DLD1 (cell line): Measurements from ENCODE around the gene KLF7.

Experiments
- in situ Hi-C: cut with HindIII; loops from 2 replicates; pipeline ENCODE4 v1.10.0; 2017; ENCODE audit warnings: low sequenced_read_pairs

KLF7 gene

DNA sequence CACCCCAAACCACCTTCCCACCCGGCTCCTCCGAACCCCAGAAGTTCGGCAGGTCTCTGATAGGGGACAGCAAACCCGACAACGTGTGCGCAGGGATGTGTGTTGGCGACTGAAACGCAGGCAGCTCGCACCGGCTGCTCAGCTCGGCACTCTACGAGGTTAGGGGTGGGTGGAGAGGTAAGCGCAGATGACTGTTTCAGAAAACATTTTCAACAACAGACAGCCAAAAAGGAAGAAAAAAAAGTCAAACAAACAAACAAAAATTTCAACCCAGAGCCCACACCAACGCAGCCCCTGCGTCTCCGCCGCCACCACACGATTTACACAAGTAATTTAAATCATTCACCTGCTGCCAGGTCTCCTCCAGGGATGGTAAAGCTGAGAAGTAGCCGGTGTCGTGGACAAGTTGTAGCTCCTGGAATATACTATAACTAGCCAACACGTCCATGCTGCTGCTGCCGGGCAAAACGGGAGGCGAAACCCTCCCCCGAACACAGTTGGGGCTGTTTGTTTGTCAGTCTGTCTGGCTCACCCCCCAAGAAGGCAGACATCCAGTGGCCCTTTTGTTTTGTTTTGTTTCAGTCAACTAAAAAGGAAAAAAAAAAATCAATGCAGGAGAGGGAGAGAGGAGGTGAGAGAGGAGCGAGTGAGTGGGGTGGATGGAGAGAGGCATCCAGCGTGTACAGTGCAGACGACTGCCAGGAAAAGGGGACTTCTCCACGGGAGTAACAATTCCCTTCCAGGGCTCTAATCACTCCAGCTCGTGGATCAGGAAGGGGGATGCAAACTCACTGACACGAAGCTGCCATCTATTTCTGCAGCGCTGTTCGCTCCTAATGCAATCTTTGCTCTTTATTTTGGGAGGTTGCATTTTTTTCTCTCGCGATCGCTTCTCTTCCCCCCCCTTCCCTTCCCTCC is at the start of gene KLF7:
Gene KLF7 (minus strand): TSS at position 828 of the 918 bp plus-strand sequence. CDS start 380 bp downstream, at position 448.
- in situ Hi-C loops, result no loop called here

DNA sequence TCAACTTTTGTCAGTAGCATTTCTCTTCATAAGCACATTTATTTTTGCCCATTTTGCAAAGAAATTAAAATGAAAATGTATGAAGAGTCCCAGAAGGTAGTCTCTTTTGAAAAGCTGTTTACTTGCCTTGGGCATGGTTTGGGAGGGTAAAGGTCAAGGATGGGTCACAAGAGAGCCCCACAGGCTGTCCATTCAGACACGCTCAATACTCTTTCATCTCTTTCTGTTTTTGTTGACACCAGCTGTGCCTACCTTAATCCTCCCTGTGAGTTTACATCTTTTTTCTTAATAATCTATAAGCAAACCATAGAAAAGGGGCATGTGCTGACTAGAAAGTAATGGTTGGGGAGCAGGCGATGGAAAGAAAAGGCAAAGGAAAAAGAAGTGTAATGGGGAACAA is 49.6 kb upstream of the KLF7 start:
- in situ Hi-C loops, result no loop called here

DNA sequence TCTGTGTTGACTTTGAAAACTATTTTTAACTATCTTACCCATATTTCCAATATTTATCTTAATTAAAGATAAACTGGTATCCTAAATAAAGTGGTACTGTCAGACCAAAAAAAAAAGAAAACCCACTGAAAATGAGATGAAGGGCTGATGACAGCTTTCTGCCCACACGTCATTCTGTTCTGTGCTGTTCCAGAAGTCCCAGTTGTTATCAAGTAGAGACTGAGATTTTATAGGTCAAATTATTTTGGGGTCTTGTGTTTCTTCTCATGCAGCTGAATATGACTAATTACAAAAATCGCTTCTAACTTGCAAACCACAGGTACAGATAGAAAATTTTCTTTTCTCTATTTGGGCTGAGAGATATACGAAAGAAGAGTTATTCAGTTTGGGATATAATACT is 48.7 kb upstream of the KLF7 start:
- in situ Hi-C loops, result no loop called here

DNA sequence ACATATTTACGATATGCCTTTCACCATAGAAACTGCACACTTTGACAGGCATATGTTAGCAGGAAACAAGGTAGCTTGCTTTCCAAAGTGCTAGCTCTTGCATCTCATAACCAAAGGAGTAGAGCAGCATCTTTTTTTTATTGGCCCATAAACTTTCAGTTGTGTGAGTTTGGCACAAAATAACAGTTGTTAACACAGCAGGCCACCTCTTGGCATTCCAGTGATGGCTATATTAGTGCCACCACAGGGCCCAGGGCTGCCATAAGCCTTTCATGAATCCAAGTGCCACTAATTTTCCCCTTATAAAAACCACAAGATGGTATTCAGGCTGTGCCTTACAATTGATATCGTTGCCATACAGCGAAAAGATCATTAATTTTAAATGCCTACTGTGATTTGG is 40.3 kb upstream of the KLF7 start:
- in situ Hi-C loops, result no loop called here

DNA sequence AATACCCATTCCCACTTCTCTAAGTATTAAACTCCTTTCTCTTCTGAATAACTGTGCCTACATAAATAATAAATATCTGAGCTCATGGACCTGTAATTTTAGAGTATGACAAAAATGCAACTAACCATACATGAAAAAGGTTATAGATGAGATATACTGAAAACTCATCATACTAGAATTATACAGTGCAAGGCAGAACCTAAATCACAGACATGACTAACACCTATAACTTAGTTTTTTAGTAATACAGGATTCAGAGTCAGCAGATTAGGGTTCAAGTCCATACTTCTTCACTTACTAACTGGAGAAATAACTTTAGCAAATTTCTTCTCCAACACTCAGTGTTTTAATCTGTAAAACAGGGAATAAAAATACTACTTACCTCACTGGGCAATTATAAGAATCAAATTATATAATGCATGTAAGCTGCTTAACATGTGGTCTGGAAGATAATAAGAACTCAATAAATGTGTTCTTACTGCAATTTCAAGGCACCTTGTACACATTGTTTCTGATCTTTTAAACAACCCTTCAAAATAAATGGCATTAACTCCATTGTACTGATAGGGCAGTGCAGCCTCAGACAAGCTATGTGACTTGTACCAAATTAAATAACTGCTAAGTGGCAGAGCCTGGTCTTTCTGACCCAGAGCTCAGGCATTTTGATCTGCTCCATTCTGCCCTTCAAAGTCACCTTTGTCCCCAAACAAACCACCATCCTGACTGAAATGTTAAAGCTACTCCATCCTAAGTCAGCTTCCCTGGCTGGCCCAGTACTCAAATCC is 39.6 kb upstream of the KLF7 start:
- in situ Hi-C loops, result no loop called here

DNA sequence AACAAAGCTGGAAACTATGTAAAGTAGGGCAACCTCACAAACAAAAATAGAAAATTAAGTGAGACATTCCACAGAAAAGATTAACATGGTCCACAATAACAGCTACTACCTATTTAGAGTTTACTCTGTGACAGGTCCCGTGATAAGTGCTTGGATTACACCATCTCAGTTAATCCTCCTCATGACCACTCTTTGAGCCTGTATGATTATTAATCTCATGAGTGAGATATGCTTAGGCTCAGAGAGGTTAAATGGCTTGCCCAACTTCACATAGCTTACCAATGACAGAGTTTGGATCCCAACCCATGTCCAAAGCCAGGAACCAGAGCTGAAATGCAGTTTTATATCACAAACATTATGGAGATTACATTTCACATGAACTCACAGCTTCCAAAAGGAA is 37.3 kb upstream of the KLF7 start:
- in situ Hi-C loops, result no loop called here

DNA sequence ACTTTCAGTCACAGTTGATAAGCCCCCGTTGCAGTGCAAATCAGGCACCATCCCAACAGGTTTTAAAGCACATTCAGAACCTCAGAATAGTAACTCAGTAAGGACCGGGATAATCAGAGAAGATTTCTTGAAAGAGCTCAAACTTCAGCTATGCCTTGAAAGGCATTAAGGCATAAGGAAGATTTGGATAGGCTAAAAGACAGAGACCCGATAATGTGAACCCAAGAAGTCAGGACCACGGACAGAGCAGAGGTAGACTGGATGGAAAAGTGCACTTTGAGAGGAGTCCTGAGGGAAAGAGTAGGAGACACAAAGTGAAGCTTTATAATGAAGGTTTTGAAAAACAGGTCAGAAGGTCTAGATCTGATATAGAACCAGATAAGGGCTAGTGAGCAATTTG is 36.9 kb upstream of the KLF7 start:
- in situ Hi-C loops, result no loop called here

DNA sequence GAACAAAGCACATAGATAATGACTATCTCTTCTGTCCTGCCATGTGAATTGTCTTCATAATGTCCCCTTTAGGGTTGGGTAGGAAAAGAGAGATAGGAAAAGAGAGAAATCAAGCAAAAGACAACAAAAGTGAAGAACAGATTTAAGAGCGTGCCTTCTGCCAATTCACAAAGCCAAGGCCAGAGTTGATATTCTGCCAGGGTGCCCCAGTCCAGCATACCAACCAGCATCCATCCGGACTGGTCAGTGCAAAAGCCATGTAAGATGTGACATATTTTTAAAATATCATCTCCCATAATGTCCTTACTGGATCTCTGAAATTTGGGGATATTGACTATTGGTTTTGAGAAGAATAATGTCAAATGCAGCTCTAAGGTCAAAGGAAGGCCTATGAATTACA is 35.7 kb upstream of the KLF7 start:
- in situ Hi-C loops, result no loop called here

DNA sequence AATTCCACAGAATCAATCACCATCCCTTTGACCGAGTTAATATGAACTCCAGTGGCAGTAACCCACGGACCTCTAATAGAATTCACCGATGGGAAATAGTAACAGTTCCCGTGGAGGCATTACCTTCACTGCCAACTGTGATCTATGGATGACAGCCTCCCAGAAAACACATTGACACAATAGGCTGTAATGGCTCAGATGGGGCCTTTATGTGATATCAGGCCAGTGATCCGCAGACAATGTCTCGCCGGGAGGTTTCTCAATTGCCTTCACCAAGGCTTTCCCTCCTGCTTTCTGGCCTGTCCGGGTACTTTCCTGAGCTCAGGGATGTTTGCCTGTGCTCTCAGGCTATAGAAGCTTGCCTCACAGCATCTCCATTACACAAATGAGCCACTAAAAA is 34.4 kb upstream of the KLF7 start:
- in situ Hi-C loops, result no loop called here

DNA sequence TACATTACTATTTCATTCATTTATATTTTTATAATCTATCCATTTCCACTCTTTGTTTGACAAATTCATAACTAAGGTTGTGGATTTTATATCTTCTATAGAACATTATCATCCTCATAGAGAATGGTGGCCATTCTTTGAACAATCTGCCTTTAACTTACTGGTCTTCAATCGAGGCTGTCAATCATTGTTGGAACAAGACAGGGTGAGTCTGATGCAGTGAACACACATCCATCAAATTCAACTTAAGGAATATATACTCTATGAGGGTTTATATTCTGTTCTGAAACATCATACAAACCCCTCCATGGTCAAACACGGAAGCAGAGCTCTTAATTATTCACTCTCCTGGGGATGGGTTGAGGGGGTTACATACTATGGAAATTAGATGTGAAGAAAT is 28.3 kb upstream of the KLF7 start:
- in situ Hi-C loops, result no loop called here

DNA sequence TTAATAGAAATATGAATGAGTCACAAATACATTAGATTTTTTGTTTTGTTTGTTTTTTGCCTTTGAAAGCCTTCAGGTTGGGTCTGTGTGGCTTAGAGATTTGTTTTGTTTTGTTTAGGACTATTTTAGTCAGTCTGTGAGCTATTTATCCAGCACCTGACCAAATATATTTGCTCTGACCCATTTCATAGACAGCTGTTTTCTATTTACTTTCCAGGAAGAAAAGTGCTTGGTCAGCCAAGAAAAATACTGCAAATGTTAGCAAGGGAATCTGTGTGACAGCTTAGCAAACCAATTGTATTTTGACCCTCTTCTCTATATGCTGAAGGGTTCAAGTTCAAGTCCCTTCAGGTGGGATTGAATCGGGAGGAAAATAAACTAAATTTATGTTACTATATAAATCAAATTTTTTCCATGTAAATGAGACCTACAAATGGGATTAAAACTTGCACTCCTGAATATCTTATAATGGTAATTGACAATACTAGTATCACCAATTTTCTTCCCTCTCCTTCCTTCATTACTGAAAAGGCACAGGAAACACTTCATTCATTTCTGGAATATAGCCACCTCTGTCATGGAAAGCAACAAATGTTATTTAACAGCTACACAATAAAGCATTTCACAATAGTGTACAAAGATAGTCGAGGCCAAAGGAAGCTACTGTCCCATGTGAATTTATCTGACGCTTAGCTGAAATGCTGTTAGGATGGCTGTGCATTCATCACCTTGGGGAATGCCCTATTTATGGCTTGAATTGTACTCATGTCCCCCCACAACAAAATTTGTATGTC is 23.1 kb upstream of the KLF7 start:
- in situ Hi-C loops, result no loop called here

DNA sequence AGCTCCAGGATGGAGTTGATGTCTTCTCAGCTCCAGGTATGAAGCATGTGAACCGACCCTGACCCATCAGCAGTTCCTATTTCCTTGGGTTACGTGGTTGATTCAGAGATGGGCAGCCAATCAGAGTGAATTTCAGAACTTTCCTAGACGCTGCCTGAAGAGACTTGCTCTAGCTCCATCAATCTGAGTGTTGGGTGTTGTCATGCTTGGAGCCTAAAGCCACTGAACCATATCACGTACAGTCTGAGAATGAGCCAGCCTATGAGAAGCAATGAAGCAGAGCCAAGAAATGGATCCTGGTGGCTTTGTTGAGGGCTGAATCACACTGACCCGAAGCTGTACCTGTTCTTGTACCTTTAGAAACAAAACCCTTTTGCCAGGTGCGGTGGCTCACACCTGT is 19.6 kb upstream of the KLF7 start:
- in situ Hi-C loops, result no loop called here

DNA sequence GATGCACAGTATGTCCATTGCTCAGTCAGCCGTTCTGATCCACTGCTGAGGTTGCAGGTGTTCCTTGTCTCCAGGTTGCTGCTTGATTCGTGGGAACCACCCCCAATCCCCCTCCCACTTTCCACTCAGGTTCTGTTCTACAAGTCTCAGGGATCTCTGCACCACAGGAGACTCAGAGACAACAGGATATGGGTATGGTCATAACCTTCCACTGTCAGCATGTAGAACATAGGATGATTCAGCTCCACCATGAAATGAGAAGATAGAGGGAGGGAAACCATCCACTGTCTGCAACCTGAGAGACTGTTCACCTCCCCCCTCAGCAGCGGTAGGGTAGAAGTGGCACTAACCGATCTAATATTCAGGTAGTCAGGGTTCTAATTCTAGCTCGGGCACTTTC is 19.0 kb upstream of the KLF7 start:
- in situ Hi-C loops, result no loop called here

DNA sequence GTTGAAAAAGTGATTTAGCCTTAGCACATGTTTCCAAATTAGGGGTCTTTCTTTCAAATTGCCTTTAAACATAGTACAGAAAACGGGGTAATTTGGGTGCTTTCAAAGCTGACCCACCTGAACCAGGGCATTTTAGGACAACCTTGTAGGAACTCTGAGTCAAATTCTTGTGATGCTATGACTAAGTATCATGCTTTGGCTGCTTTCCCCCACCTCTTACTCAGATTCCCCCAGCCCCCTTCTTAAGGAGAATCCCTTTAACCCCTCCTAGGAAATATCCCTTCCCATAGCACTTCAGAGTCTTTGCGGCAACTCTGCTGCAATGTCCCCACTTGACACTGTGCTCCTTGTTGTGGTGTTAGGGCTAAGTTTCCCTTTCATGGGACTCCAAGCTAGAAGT is 18.6 kb upstream of the KLF7 start:
- in situ Hi-C loops, result no loop called here

DNA sequence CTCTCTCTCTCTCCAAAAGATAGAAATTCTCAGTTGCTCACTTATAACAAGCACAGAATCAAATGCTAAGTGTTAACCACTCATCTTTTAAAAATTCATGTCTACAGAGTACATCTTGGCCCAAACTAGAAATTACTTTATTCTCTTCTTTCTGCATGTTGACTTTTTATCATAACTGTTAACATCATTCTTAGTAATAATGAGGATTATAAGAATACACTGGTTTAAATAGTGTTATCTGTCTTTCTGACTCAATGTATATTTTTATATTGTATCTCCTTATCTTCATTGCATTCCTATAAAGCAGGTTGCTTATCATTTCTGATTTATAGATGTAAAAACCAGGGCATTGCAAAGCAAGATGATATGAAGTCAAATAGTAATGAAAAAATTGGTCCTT is 17.8 kb upstream of the KLF7 start:
- in situ Hi-C loops, result no loop called here

DNA sequence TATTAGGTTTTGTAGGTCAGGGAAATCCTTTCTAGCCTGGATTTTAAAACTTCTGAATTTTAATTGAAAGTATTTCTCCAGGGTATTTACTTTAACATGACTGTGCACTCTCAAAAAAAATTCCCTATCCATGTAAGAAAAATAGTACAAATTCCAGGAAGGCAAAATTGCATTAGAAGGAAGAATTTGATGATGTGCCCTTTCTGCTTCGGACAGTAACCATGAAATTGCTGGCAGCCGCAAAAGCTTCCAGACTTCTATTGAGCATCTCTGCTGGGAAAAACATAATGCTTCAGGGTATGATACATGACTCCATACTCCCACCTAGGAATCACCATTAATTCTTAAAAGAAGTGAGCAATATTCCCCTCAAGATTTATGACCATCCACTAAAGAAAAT is 17.2 kb upstream of the KLF7 start:
- in situ Hi-C loops, result no loop called here

DNA sequence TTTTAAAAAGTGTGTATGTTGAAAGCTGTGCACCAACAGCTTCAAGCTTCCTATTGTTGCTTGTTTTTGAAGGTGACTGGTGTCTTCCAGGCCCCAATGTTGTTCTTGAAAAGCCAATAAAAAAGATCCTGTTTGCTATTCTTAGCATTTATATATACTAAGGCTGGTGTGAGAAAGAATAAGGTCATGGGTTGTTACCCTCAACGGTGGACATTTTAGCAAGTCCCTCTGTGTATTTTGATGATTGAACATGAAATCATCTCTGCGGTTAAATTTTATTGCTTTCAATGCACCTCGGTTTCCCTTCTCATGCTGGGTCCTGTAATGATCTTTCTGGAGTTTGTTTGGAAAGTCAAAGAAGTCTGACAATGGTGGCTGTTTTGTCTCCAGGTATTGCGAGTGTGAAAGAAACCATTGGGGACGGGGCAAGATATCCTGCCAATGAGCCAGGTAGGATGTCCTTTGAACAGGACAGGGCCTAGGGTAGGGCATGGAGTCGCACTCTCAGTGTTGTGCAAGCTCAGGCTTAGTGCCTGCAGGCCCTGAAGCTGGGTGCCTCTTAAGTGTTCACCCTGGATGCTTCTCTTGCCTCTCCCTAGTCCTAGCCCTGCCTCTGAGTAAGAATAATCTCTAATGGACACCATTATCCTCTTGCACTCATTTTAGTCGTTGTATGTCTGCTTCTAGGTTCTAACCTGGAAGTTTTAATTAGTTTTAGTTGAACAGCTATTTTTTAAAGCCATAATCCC is 16.0 kb upstream of the KLF7 start:
- in situ Hi-C loops, result no loop called here

DNA sequence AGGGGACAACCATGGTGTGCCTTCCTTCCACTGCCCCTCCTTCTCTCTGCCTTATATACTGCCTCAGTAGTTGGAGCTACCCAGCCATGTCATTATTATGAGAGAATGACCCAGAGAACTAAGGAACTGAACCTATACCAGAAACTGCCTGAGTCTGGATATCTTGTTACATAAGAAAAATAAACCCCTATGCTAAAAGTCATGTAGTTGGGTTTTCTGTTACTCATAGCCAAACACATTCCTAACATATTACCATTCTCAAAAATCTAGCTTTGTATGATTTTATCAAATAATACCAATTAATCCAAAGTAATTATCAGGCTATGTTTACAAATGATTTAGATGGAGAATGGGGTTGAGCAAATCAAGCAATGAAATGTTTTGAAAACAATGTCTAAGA is 15.0 kb upstream of the KLF7 start:
- in situ Hi-C loops, result no loop called here

DNA sequence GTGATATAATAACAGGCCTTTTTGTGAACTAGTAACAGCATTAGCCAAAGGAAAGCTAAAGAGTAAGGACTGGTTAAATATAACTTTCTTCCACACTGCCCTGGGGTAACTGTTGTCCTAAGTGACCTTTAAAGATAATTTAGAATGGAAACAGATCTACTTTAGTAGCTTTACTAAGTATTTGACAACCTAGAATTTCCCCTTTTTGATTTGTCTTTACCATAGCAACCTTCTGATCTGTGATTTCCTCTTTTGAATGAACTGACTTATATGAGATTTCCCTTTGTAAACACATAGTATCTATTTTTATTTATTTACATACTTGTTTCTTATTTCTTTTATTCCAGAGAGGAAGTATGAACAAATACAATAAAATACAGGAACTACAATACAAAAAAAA is 10.5 kb upstream of the KLF7 start:
- in situ Hi-C loops, result no loop called here

DNA sequence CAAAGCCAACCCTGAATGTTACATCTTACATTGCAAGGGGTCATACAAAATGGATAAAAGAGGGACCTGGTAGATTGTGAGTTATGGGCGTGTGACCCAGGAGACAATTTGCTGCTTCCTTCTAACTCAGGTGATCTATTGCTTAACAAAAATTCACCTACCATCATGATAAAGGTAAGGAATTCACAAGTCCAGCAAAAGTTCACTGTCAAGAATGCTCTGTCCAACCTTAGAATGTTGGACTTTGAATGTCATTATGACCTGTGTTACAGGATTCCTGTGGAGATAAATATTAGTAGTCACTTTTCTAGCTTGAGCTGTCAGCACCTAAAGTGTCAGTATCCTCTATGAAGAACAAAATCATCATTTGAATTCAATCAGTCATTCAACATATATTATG is 7.9 kb upstream of the KLF7 start:
- in situ Hi-C loops, result no loop called here
